DND-41 (cell line): Measurements from ENCODE around the gene TOMM5.

Experiments used
- ATAC-seq: fragments of 200-7000 bp; cut with Tn5 transposase; 3 replicates; pipeline ENCODE4 v1.9.1; 2021; ENCODE audit warnings: low read depth; ENCODE audit not compliant: insufficient read depth
- DNase-seq: peaks from one replicate; pipeline ENCODE4 v3.0.0-alpha.2; 2020
- H2AFZ ChIP-seq: 2 replicates; pipeline ENCODE4 v1.6.0; 2012; ENCODE audit warnings: low read depth, low read length
- H3K27ac ChIP-seq: 2 replicates; pipeline ENCODE4 v1.5.1; 2012; ENCODE audit warnings: low read length, inconsistent platforms
- H3K27me3 ChIP-seq: fragments of 200-600 bp; sonication (generic); 2 replicates; pipeline ENCODE4 v1.6.0; 2012; ENCODE audit warnings: low read length, mild to moderate bottlenecking, inconsistent platforms; ENCODE audit not compliant: insufficient read depth, poor library complexity
- H3K36me3 ChIP-seq: 2 replicates; pipeline ENCODE4 v1.5.1; 2012; ENCODE audit warnings: low read length, inconsistent platforms; ENCODE audit not compliant: insufficient read depth
- H3K4me1 ChIP-seq: 2 replicates; pipeline ENCODE4 v1.5.1; 2012; ENCODE audit warnings: mild to moderate bottlenecking, low read length; ENCODE audit not compliant: insufficient read depth
- H3K4me2 ChIP-seq: 2 replicates; pipeline ENCODE4 v1.6.0; 2012; ENCODE audit warnings: mild to moderate bottlenecking, moderate library complexity, low read length, inconsistent platforms; ENCODE audit not compliant: insufficient read depth
- H3K4me3 ChIP-seq, 2 experiments: fragments of 200-600 bp in 1 of 2; shearing (Covaris generic) in 1 of 2; 2 replicates each; pipeline ENCODE4 v1.5.1; 2012 to 2016; ENCODE audit warnings: inconsistent platforms in 2 of 2, low read length in 2 of 2, mild to moderate bottlenecking in 2 of 2, low read depth in 1 of 2, moderate library complexity in 1 of 2
- H3K79me2 ChIP-seq: 2 replicates; pipeline ENCODE4 v1.6.0; 2012; ENCODE audit warnings: low read length, inconsistent platforms; ENCODE audit not compliant: insufficient read depth
- H3K9ac ChIP-seq: 2 replicates; pipeline ENCODE4 v1.6.0; 2012; ENCODE audit warnings: low read depth, mild to moderate bottlenecking, inconsistent platforms, low read length, moderate library complexity
- H3K9me3 ChIP-seq: 2 replicates; pipeline ENCODE4 v1.5.1; 2012; ENCODE audit warnings: low read length, moderate library complexity, mild to moderate bottlenecking, inconsistent platforms; ENCODE audit not compliant: insufficient read depth, severe bottlenecking
- H4K20me1 ChIP-seq: 2 replicates; pipeline ENCODE4 v1.6.0; 2012; ENCODE audit warnings: low read length; ENCODE audit not compliant: insufficient read depth
- CTCF ChIP-seq: IDR thresholded peaks from 2 replicates; pipeline ENCODE4 v1.5.1; 2012; ENCODE audit warnings: borderline replicate concordance, low read length, moderate library complexity, mild to moderate bottlenecking; ENCODE audit not compliant: poor library complexity, severe bottlenecking; ENCODE audit errors: extremely low read depth
- EZH2 ChIP-seq: IDR thresholded peaks from 3 replicates; pipeline ENCODE4 v1.6.1; 2012; ENCODE audit warnings: borderline replicate concordance, low read depth, mild to moderate bottlenecking, moderate library complexity, low read length, inconsistent platforms; ENCODE audit not compliant: severe bottlenecking

The TOMM5 gene

GRCh38 chr9:37609735-37610397 is 17.5 kb upstream of the TOMM5 start:
- no peak overlapping the region for H3K9ac ChIP-seq
- H3K9me3 ChIP-seq: no peaks in the 10 kb centered on the region
- H3K4me2 ChIP-seq: no peak overlapping the region
- no peaks in the 10 kb centered on the region for H3K79me2 ChIP-seq
- TF ChIP-seq CTCF (no peak), EZH2 (no peak)
- peaks cover 6% of the 10 kb centered on the region for H3K27me3 ChIP-seq
- no peaks in the 10 kb centered on the region for H3K36me3 ChIP-seq
- H3K27ac ChIP-seq: no peak overlapping the region
- H3K4me3 ChIP-seq: no peak overlapping the region
- H2AFZ ChIP-seq: no peak overlapping the region
- H4K20me1 ChIP-seq: no peaks in the 10 kb centered on the region
- no peaks in the 10 kb centered on the region for H3K4me1 ChIP-seq
- no peak for ATAC-seq
- DNase-seq: no peak

GRCh38 chr9:37608250-37608649 is 15.9 kb upstream of the TOMM5 start:
- no peak overlapping the region for H3K9ac ChIP-seq
- ATAC-seq (no peak), DNase-seq (no peak)
- no peak overlapping the region for H2AFZ ChIP-seq
- H3K27ac ChIP-seq: no peak overlapping the region
- no peaks in the 10 kb centered on the region for H3K36me3 ChIP-seq
- H3K79me2 ChIP-seq: no peaks in the 10 kb centered on the region
- H3K27me3 ChIP-seq: peaks cover 11% of the 10 kb centered on the region
- TF ChIP-seq CTCF (no peak), EZH2 (no peak)
- H3K4me2 ChIP-seq: no peak overlapping the region
- no peaks in the 10 kb centered on the region for H4K20me1 ChIP-seq
- no peaks in the 10 kb centered on the region for H3K4me1 ChIP-seq
- H3K9me3 ChIP-seq: no peaks in the 10 kb centered on the region
- H3K4me3 ChIP-seq: no peak overlapping the region

- TF ChIP-seq CTCF: no peak
- no peak for TF ChIP-seq EZH2
- Histone ChIP-seq H3K4me1 (no peaks in the 10 kb centered on the region), H3K27ac (no peak overlapping the region), H3K4me3 (no peak overlapping the region), H3K36me3 (no peaks in the 10 kb centered on the region), H3K79me2 (no peaks in the 10 kb centered on the region), H3K4me2 (no peak overlapping the region), H4K20me1 (no peaks in the 10 kb centered on the region), H3K27me3 (peaks cover 13% of the 10 kb centered on the region), H2AFZ (no peak overlapping the region), H3K9me3 (no peaks in the 10 kb centered on the region), H3K9ac (no peak overlapping the region)
- DNase-seq (no peak), ATAC-seq (no peak)
Observed at GRCh38 chr9:37604296-37604695, 11.9 kb upstream of the TOMM5 start.
